Prostate gland (tissue), 2 donors: ENCODE results near the gene ACYP2.

Experiments used
- CTCF ChIP-seq, 4 experiments: fragments of 200-600 bp in 2 of 4; fragments of 450-650 bp in 2 of 4; sonication (generic) in 2 of 4; IDR thresholded peaks; 1 replicate in 3 of 4; 2 replicates in 1 of 4; pipeline ENCODE4 v1.5.1; 2016 to 2019; ENCODE audit warnings: antibody characterized with exemption in 4 of 4, mild to moderate bottlenecking in 2 of 4, moderate library complexity in 2 of 4
- POLR2AphosphoS5 ChIP-seq: sonication (generic); formaldehyde crosslinking; IDR thresholded peaks from one replicate; pipeline ENCODE4 v1.6.1; 2017; ENCODE audit warnings: antibody characterized with exemption

- no peak for TF ChIP-seq CTCF (IDR thresholded peaks at IDR 0.05)
- no peak for TF ChIP-seq POLR2AphosphoS5
Measured at GRCh38 chr2:54306556-54306955, 191.1 kb downstream of the ACYP2 start.
